DMS79 (cell line): ENCODE measurements around the gene GAA.
"Not testable (repeated sequence)": the region's sequence is repeated elsewhere in the genome, so short reads cannot be mapped to it uniquely, and the experiment has no call there.

Source experiments
- DNase-seq: peaks from one replicate; lab custom pipeline; 2025; lab: John Stamatoyannopoulos, UW

Gene GAA

DNA sequence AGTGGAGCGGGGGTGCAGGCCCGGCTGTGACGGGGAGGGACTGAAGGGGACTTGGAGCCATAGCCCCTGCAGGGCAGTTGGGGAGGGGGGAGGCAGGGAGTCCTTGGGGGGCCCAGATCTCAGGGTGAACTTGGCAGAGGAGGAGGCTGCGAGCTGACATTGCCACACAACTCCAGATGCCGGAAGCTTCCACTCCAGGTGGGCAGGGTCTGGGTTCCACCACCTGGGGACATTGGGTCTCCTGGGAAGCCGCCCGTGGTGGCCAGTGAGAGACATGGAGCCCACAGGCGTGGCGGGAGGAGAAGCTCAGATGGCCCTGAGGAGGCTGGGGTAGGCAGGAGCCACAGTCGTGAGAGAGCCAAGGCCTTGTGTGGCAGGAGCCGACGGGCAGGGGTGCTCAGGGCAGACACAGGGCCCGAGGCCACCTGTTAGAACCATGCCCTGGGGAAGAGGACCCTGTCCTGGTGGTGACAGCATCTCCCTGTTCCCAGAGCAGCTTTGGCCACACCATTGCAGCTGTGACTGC, 18.2 kb upstream of the GAA start:
- DNase-seq: no peak

DNA sequence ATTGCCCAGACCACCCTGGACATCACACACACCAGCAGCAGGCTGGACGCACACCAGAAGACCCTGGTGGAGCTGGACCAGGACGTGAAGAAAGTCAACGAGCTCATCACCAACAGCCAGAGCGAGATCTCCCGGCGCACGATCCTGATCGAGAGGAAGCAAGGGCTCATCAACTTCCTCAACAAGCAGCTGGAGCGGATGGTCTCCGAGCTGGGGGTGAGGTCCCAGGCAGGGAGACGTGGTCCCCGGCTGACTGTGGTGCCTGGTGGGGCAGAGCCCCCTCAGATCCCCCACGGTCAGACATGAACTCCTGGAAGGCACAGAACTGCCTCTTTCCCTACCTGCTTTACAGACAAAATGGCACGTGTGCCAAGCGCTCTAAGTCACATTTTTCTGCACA, 16.6 kb upstream of the GAA start:
- no peak for DNase-seq

- no peak for DNase-seq
These were observed 15.3 kb upstream of the GAA start for GRCh38 chr17:80086081-80086480.

DNA sequence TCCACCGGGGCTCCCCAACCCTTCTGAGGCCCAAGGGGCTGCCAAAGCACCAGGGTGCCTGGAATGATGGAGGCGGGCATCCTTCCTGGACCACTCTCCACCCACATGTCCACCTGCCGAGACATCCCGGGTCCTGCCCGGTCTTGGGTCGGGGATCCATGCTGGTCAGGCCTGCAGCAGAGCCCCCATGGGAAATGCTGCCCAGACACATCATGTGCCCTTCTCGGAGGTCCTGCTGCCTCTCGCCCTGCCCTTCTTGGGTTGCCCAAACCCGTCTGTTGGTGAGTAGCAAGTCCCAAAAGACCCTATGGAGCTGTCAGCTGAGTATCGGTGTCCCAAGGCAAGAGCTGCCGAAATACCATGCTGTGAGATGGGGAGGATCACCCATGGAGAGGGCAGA, 14.8 kb upstream of the GAA start:
- DNase-seq: no peak

GRCh38 chr17:80087346-80088265, 13.8 kb upstream of the GAA start:
- DNase-seq: no peak

DNA sequence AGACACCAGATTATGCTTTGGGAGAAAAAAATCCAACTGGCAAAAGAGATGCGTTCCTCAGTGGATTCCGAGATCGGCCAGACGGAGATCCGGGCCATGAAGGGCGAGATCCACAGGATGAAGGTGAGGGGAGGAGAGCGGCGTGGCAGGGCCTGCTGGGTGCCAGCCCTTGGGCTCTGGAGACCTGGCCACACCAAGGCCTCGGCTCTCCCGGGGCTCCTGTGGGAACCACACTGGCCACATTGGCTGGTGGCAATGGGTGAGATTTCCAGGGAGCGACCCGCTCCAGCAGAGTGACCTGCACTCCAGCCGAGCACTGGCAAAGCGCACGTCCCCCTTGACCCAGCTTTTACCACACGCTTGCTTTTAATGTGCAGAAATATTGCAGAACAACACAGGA, 11.6 kb upstream of the GAA start:
- DNase-seq: no peak

DNA sequence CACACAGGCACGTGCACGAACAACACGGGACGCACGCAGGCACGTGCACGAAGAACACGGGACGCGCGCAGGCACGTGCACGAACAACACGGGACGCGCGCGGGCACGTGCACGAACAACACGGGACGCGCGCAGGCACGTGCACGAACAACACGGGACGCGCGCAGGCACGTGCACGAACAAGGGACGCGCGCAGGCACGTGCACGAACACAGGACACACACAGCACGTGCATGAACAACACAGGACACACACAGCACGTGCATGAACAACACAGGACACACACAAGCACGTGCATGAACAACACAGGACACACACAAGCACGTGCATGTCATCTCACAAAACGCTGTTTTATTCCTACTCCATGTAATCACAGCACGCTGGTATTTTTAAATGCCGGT, 11.2 kb upstream of the GAA start:
- DNase-seq: not testable (repeated sequence)

DNA sequence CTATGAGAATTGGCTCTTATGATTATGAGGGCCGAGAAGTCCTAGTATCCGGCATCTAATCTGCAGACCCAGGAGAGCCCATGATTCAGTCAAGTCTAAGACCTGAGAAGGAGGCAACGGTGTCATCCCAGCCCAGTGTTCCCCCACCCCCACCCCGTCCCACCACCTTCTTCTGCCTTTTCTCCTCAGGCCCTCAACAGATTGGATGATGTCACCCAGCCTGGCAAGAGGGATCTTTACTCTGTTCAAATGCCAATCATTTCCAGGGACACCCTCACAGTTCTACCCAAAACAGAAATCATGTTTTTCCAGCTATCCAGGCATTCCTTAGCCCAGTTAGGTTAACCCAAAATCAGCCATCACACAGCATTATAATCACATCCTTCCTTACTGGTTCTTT, 10.0 kb upstream of the GAA start:
- DNase-seq: no peak

DNA sequence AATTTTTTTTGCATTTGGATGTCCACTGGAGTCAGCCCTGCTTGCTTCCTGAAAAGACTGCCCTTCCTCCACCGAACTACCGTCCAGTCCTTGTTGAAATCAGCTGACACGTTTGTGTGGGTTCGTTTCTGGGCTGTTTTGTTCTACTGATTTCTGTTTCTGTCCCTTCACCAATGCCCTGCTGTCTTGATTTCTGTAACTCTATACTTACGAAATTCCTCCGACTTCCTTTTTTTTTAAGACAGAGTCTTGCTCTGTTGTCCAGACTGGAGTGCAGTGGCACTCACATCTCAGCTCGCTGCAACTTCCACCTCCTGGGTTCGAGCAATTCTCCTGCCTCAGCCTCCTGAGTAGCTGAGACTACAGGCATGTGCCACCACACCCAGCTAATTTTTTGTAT, 8.4 kb upstream of the GAA start:
- DNase-seq: no peak

- DNase-seq: no peak
These were observed 6.1 kb upstream of the GAA start for GRCh38 chr17:80095038-80095843.

- no peak for DNase-seq
These were observed 5.4 kb upstream of the GAA start for GRCh38 chr17:80095844-80096475.

GRCh38 chr17:80096561-80097021, 4.8 kb upstream of the GAA start:
- DNase-seq: no peak

- no peak for DNase-seq
These were observed 4.2 kb upstream of the GAA start for GRCh38 chr17:80097127-80097621.

- DNase-seq: no peak
These were observed 3.3 kb upstream of the GAA start for GRCh38 chr17:80097844-80098691.

DNA sequence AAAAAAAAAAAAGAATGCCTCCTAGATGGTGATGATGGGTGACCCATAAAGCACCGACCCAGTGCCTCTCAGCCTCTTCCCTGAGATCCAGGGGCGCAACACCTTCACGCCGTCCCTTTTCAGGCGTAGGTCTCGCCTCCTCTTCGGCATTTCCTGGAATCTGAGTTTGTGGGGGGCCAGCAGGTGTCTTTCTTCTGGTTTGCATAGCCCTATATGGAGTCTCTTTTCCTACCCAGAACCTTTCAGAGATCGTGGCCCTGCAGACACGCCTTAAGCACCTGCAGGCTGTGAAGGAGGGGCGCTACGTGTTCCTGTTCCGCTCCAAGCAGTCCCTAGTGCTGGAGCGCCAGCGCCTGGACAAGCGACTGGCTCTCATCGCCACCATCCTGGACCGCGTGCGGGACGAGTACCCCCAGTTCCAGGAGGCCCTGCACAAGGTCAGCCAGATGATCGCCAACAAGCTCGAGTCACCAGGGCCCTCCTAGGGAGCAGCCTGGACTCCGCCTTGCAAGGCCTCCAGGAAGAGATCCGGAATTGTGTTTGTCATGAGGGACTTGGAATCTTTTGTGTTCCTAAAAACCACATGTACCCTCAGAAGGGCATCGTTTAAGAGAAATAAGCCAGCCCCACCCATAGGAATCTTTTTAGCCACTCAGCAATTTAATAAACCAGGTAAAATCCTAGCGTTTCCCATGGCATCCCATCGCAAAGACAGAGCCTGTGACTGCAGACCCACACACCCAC, 1.9 kb upstream of the GAA start:
- no peak for DNase-seq

- DNase-seq: no peak
These were observed 1.4 kb upstream of the GAA start for GRCh38 chr17:80100035-80100323.

DNA sequence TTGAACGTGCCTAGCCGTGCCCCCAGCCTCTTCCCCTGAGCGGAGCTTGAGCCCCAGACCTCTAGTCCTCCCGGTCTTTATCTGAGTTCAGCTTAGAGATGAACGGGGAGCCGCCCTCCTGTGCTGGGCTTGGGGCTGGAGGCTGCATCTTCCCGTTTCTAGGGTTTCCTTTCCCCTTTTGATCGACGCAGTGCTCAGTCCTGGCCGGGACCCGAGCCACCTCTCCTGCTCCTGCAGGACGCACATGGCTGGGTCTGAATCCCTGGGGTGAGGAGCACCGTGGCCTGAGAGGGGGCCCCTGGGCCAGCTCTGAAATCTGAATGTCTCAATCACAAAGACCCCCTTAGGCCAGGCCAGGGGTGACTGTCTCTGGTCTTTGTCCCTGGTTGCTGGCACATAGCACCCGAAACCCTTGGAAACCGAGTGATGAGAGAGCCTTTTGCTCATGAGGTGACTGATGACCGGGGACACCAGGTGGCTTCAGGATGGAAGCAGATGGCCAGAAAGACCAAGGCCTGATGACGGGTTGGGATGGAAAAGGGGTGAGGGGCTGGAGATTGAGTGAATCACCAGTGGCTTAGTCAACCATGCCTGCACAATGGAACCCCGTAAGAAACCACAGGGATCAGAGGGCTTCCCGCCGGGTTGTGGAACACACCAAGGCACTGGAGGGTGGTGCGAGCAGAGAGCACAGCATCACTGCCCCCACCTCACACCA, 724 bp downstream of the GAA start:
- DNase-seq: no peak

DNA sequence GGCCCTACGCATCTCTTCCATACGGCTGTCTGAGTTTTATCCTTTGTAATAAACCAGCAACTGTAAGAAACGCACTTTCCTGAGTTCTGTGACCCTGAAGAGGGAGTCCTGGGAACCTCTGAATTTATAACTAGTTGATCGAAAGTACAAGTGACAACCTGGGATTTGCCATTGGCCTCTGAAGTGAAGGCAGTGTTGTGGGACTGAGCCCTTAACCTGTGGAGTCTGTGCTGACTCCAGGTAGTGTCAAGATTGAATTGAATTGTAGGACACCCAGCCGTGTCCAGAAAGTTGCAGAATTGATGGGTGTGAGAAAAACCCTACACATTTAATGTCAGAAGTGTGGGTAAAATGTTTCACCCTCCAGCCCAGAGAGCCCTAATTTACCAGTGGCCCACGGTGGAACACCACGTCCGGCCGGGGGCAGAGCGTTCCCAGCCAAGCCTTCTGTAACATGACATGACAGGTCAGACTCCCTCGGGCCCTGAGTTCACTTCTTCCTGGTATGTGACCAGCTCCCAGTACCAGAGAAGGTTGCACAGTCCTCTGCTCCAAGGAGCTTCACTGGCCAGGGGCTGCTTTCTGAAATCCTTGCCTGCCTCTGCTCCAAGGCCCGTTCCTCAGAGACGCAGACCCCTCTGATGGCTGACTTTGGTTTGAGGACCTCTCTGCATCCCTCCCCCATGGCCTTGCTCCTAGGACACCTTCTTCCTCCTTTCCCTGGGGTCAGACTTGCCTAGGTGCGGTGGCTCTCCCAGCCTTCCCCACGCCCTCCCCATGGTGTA, 1.5 kb downstream of the GAA start:
- DNase-seq: no peak

- no peak for DNase-seq
These were observed 2.2 kb downstream of the GAA start for GRCh38 chr17:80103449-80104085.
